H9 (cell line): ENCODE data around the gene GCNT2. TPM values are rescaled to one million over a fixed set of nuclear protein-coding genes. Genes with fewer than 3 reads are reported as not detected.
A peak's percentile ranks its signal among the peaks of the same experiment; 100 is the strongest.

Experiments
- DNase-seq: peaks from one replicate; pipeline ENCODE4 v3.0.0-alpha.2; 2017
- H2AFZ ChIP-seq: one replicate; pipeline ENCODE4 v1.6.1; 2013; ENCODE audit warnings: mild to moderate bottlenecking, low read length, control low read depth, moderate library complexity
- H2AK5ac ChIP-seq: 2 replicates; pipeline ENCODE4 v1.6.1; 2013; ENCODE audit warnings: low read length, control low read depth, mixed read lengths; ENCODE audit not compliant: insufficient read length
- H2BK120ac ChIP-seq: one replicate; pipeline ENCODE4 v1.6.1; 2013; ENCODE audit warnings: low read depth, mild to moderate bottlenecking, low read length, control low read depth, inconsistent platforms; ENCODE audit not compliant: poor library complexity, severe bottlenecking
- H2BK12ac ChIP-seq: 2 replicates; pipeline ENCODE4 v1.6.1; 2013; ENCODE audit warnings: low read length, control low read depth, mixed read lengths, low read depth; ENCODE audit not compliant: insufficient read length
- H2BK15ac ChIP-seq: 2 replicates; pipeline ENCODE4 v1.6.1; 2013; ENCODE audit warnings: low read depth, low read length, control low read depth
- H2BK20ac ChIP-seq: one replicate; pipeline ENCODE4 v1.6.1; 2013; ENCODE audit warnings: low read depth, mild to moderate bottlenecking, low read length, control low read depth, inconsistent platforms; ENCODE audit not compliant: poor library complexity, severe bottlenecking
- H2BK5ac ChIP-seq: 2 replicates; pipeline ENCODE4 v1.6.1; 2013; ENCODE audit warnings: low read length, control low read depth, mixed read lengths; ENCODE audit not compliant: insufficient read length
- H3K14ac ChIP-seq: 2 replicates; pipeline ENCODE4 v1.6.1; 2013; ENCODE audit warnings: low read length, control low read depth; ENCODE audit not compliant: insufficient read depth
- H3K18ac ChIP-seq: 2 replicates; pipeline ENCODE4 v1.6.1; 2013; ENCODE audit warnings: low read depth, mild to moderate bottlenecking, mixed read lengths, low read length, control low read depth; ENCODE audit not compliant: insufficient read length
- H3K23ac ChIP-seq: 2 replicates; pipeline ENCODE4 v1.6.1; 2013; ENCODE audit warnings: low read length, control low read depth, mixed read lengths, low read depth; ENCODE audit not compliant: insufficient read length
- H3K23me2 ChIP-seq: 2 replicates; pipeline ENCODE4 v1.6.1; 2013; ENCODE audit warnings: low read depth, mild to moderate bottlenecking, mixed read lengths, low read length, control low read depth; ENCODE audit not compliant: insufficient read length, poor library complexity, severe bottlenecking
- H3K27ac ChIP-seq: 2 replicates; pipeline ENCODE4 v1.5.1; 2013; ENCODE audit warnings: low read length, control low read depth, mixed read lengths, low read depth; ENCODE audit not compliant: insufficient read length
- H3K27me3 ChIP-seq: 2 replicates; pipeline ENCODE4 v1.6.1; 2013; ENCODE audit warnings: low read length, control low read depth, inconsistent platforms; ENCODE audit not compliant: insufficient read depth
- H3K4ac ChIP-seq: 2 replicates; pipeline ENCODE4 v1.6.1; 2013; ENCODE audit warnings: low read depth, mild to moderate bottlenecking, control low read depth, inconsistent platforms, low read length, moderate library complexity
- H3K4me1 ChIP-seq: 2 replicates; pipeline ENCODE4 v1.6.1; 2013; ENCODE audit warnings: low read length, control low read depth, inconsistent platforms; ENCODE audit not compliant: insufficient read depth
- H3K4me2 ChIP-seq: 2 replicates; pipeline ENCODE4 v1.6.1; 2013; ENCODE audit warnings: low read length, control low read depth, mixed read lengths; ENCODE audit not compliant: insufficient read length, insufficient read depth
- H3K56ac ChIP-seq: 2 replicates; pipeline ENCODE4 v1.6.1; 2013; ENCODE audit warnings: low read depth, mild to moderate bottlenecking, mixed read lengths, low read length, control low read depth; ENCODE audit not compliant: insufficient read length
- H3K79me1 ChIP-seq: 2 replicates; pipeline ENCODE4 v1.6.1; 2013; ENCODE audit warnings: low read depth, mild to moderate bottlenecking, moderate library complexity, low read length, control low read depth, inconsistent platforms; ENCODE audit not compliant: insufficient read depth, poor library complexity, severe bottlenecking
- H3K79me2 ChIP-seq: 2 replicates; pipeline ENCODE4 v1.6.1; 2013; ENCODE audit warnings: low read length, control low read depth, inconsistent platforms; ENCODE audit not compliant: insufficient read depth
- H3K9ac ChIP-seq: 2 replicates; pipeline ENCODE4 v1.6.1; 2013; ENCODE audit warnings: low read length, control low read depth, mixed read lengths; ENCODE audit not compliant: insufficient read length; ENCODE audit errors: extremely low read depth
- H3K9me3 ChIP-seq: one replicate; pipeline ENCODE4 v1.6.1; 2013; ENCODE audit warnings: low read depth, low read length, inconsistent platforms; ENCODE audit not compliant: control insufficient read depth
- H3T11ph ChIP-seq: one replicate; pipeline ENCODE4 v1.6.1; 2013; ENCODE audit warnings: mild to moderate bottlenecking, low read length, control low read depth, inconsistent platforms
- H4K20me1 ChIP-seq: one replicate; pipeline ENCODE4 v1.6.1; 2013; ENCODE audit not compliant: control insufficient read depth, insufficient read length, insufficient read depth
- H4K5ac ChIP-seq: 2 replicates; pipeline ENCODE4 v1.6.1; 2013; ENCODE audit warnings: low read depth, mild to moderate bottlenecking, mixed read lengths, low read length, control low read depth; ENCODE audit not compliant: insufficient read length
- H4K8ac ChIP-seq: replicated peaks from 2 replicates; pipeline ENCODE4 v1.6.1; 2013; ENCODE audit warnings: low read length, control low read depth, mixed read lengths, low read depth; ENCODE audit not compliant: insufficient read length
- H4K91ac ChIP-seq: 2 replicates; pipeline ENCODE4 v1.6.1; 2013; ENCODE audit warnings: low read depth, mild to moderate bottlenecking, moderate library complexity, mixed read lengths, low read length, control low read depth; ENCODE audit not compliant: insufficient read length
- H3K27ac Mint-ChIP-seq, 3 experiments: 2 replicates in 2 of 3; 3 replicates in 1 of 3; pipeline ENCODE4 v1.8.0; 2020 to 2021; ENCODE audit warnings: mixed read lengths in 3 of 3, mild to moderate bottlenecking in 1 of 3, moderate library complexity in 1 of 3
- H3K27me3 Mint-ChIP-seq: 2 replicates; pipeline ENCODE4 v1.8.0; 2021; ENCODE audit warnings: low read depth, mild to moderate bottlenecking, moderate library complexity, mixed read lengths
- H3K36me3 Mint-ChIP-seq, 3 experiments: 2 replicates in 2 of 3; 3 replicates in 1 of 3; pipeline ENCODE4 v1.8.0; 2020 to 2021; ENCODE audit warnings: low read depth in 3 of 3, mixed read lengths in 3 of 3; ENCODE audit not compliant: insufficient read depth in 1 of 3
- H3K4me1 Mint-ChIP-seq, 2 experiments: 2 replicates each; pipeline ENCODE4 v1.8.0; 2020; ENCODE audit warnings: mixed read lengths in 2 of 2
- H3K4me3 Mint-ChIP-seq, 2 experiments: 2 replicates in 1 of 2; 3 replicates in 1 of 2; pipeline ENCODE4 v1.8.0; 2020 to 2021; ENCODE audit warnings: mild to moderate bottlenecking in 2 of 2, mixed read lengths in 2 of 2, moderate library complexity in 1 of 2
- H3K9me3 Mint-ChIP-seq, 2 experiments: 2 replicates in 1 of 2; 3 replicates in 1 of 2; pipeline ENCODE4 v1.8.0; 2020; ENCODE audit warnings: mild to moderate bottlenecking in 2 of 2, mixed read lengths in 2 of 2, moderate library complexity in 1 of 2
- WGBS: extraction: QIAGEN DNeasy Blood & Tissue Kit; methylation state at CpG from one replicate; pipeline ENCODE4 v1.1.7; 2013; ENCODE audit warnings: missing lambda C conversion rate, low lambda C conversion rate, mixed read lengths; ENCODE audit not compliant: insufficient read length; ENCODE audit errors: extremely low coverage; 5-methylcytosine and 5-hydroxymethylcytosine counted together
- total RNA-seq: library from RNA; stranded (reverse); gene quantifications from 2 replicates; pipeline ENCODE4 v1.2.1, GENCODE V29; 2021
- TF ChIP-seq, protein P1 (sequence below): fragments of 200-600 bp; sonication (generic); conservative IDR thresholded peaks from 3 replicates; pipeline ENCODE4 v1.8.0; 2021; ENCODE audit warnings: antibody characterized with exemption, mild to moderate bottlenecking

Gene GCNT2
- total RNA-seq, 1 experiment from 2014 or later, result 41.7 TPM

DNA sequence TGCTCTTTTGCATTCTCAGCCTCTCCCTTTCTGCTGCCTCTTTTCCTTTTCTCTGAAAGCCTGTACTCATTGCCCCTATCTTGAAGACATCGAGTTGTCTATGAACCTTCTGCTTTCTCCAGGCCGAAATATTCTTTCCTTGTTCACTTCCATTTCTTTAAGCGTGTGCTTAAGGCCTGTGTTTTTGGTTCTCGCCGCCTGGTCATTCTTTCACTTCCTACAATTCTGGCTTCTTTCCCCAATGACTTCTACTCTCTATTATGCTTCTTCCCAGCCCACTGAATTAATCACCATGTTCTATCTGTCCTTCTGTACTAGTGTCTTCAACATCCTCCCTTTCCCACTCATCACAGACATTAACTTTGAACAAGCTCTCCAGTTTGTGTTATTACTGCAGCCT is 103.7 kb downstream of the GCNT2 start:
- no peak overlapping the region for H2BK5ac ChIP-seq
- Mint-ChIP-seq H3K4me1 (peaks cover under 1% of the 10 kb centered on the region in 2 experiments), H3K4me3 (no peak overlapping the region), H3K27ac (peak overlapping the region in 1 of 3 experiments; percentile 13; a peak in 3 of 7 replicates), H3K36me3 (peaks cover 38 to 80% (median 69%) of the 10 kb centered on the region in 3 experiments), H3K9me3 (no peaks in the 10 kb centered on the region; a peak in 1 of 5 replicates), H3K27me3 (no peaks in the 10 kb centered on the region)
- no peak overlapping the region for H4K5ac ChIP-seq
- no peak overlapping the region for H4K8ac ChIP-seq
- no peak overlapping the region for H2BK15ac ChIP-seq
- no peak overlapping the region for H2AK5ac ChIP-seq
- no peaks in the 10 kb centered on the region for H3K23me2 ChIP-seq
- H3K56ac ChIP-seq, result no peak overlapping the region
- TF ChIP-seq, protein P1, sequence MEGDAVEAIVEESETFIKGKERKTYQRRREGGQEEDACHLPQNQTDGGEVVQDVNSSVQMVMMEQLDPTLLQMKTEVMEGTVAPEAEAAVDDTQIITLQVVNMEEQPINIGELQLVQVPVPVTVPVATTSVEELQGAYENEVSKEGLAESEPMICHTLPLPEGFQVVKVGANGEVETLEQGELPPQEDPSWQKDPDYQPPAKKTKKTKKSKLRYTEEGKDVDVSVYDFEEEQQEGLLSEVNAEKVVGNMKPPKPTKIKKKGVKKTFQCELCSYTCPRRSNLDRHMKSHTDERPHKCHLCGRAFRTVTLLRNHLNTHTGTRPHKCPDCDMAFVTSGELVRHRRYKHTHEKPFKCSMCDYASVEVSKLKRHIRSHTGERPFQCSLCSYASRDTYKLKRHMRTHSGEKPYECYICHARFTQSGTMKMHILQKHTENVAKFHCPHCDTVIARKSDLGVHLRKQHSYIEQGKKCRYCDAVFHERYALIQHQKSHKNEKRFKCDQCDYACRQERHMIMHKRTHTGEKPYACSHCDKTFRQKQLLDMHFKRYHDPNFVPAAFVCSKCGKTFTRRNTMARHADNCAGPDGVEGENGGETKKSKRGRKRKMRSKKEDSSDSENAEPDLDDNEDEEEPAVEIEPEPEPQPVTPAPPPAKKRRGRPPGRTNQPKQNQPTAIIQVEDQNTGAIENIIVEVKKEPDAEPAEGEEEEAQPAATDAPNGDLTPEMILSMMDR, result no peak
- no peak overlapping the region for H3K9ac ChIP-seq
- H3K4me1 ChIP-seq, result no peaks in the 10 kb centered on the region
- WGBS, result no CpG with 5 or more reads among the region's 5 CpGs
- no peaks in the 10 kb centered on the region for H3K9me3 ChIP-seq
- H3K27me3 ChIP-seq, result no peaks in the 10 kb centered on the region
- no peak overlapping the region for H3T11ph ChIP-seq
- peaks cover 7% of the 10 kb centered on the region for H3K79me1 ChIP-seq
- H3K23ac ChIP-seq, result no peak overlapping the region
- no peak overlapping the region for H3K27ac ChIP-seq
- H2BK120ac ChIP-seq, result no peak overlapping the region
- no peak overlapping the region for H3K4ac ChIP-seq
- H2BK20ac ChIP-seq, result no peak overlapping the region
- H4K20me1 ChIP-seq, result no peaks in the 10 kb centered on the region
- no peak overlapping the region for H3K4me2 ChIP-seq
- no peak overlapping the region for H3K14ac ChIP-seq
- no peak overlapping the region for H4K91ac ChIP-seq
- H3K18ac ChIP-seq, result no peak overlapping the region
- no peak overlapping the region for H2BK12ac ChIP-seq
- DNase-seq, result no peak
- H2AFZ ChIP-seq, result no peak overlapping the region
- H3K79me2 ChIP-seq, result no peaks in the 10 kb centered on the region
